Glutamatergic neuron (in vitro differentiated cells): Measurements from ENCODE around the gene MBL2. TPM values are rescaled to one million over a fixed set of nuclear protein-coding genes. Genes with fewer than 3 reads are reported as not detected.

Experiments used
- DNase-seq: peaks from one replicate; pipeline ENCODE4 v3.0.0; 2022
- H3K27ac Mint-ChIP-seq: one replicate; pipeline ENCODE4 v1.8.0; 2020; ENCODE audit warnings: mild to moderate bottlenecking, mixed read lengths, inconsistent platforms; ENCODE audit not compliant: unreplicated experiment
- H3K27me3 Mint-ChIP-seq: one replicate; pipeline ENCODE4 v1.8.0; 2020; ENCODE audit warnings: mild to moderate bottlenecking, moderate library complexity, mixed read lengths, inconsistent platforms; ENCODE audit not compliant: unreplicated experiment
- H3K36me3 Mint-ChIP-seq: one replicate; pipeline ENCODE4 v1.8.0; 2020; ENCODE audit warnings: mild to moderate bottlenecking, mixed read lengths, inconsistent platforms; ENCODE audit not compliant: unreplicated experiment
- H3K4me1 Mint-ChIP-seq: one replicate; pipeline ENCODE4 v1.8.0; 2020; ENCODE audit warnings: mild to moderate bottlenecking, low read depth, mixed read lengths, inconsistent platforms; ENCODE audit not compliant: unreplicated experiment
- H3K4me3 Mint-ChIP-seq: one replicate; pipeline ENCODE4 v1.8.0; 2020; ENCODE audit warnings: mild to moderate bottlenecking, mixed read lengths, inconsistent platforms; ENCODE audit not compliant: unreplicated experiment
- H3K9me3 Mint-ChIP-seq: one replicate; pipeline ENCODE4 v1.8.0; 2020; ENCODE audit warnings: mild to moderate bottlenecking, moderate library complexity, mixed read lengths, inconsistent platforms; ENCODE audit not compliant: unreplicated experiment
- total RNA-seq: library from RNA; stranded (reverse); fragmentation: NEBNext Ultra II Directional; extraction: Animal tissue kit (Norgen Biotek cat#: 25700); gene quantifications from one replicate; pipeline ENCODE4 v1.2.1, GENCODE V29; 2021; ENCODE audit not compliant: unreplicated experiment
- TF ChIP-seq, protein P1 (sequence below): fragments of 200-600 bp; sonication (generic); IDR thresholded peaks from one replicate; pipeline ENCODE4 v1.5.0; 2021; ENCODE audit not compliant: partially characterized antibody, unreplicated experiment

Gene MBL2
- total RNA-seq, 1 donor from 2014 or later: not detected

- Mint-ChIP-seq H3K4me3 (no peak overlapping the region), H3K27me3 (peaks cover 2% of the 10 kb centered on the region), H3K4me1 (no peaks in the 10 kb centered on the region), H3K9me3 (no peaks in the 10 kb centered on the region), H3K27ac (no peak overlapping the region), H3K36me3 (no peaks in the 10 kb centered on the region)
- DNase-seq: no peak
- TF ChIP-seq, protein P1, sequence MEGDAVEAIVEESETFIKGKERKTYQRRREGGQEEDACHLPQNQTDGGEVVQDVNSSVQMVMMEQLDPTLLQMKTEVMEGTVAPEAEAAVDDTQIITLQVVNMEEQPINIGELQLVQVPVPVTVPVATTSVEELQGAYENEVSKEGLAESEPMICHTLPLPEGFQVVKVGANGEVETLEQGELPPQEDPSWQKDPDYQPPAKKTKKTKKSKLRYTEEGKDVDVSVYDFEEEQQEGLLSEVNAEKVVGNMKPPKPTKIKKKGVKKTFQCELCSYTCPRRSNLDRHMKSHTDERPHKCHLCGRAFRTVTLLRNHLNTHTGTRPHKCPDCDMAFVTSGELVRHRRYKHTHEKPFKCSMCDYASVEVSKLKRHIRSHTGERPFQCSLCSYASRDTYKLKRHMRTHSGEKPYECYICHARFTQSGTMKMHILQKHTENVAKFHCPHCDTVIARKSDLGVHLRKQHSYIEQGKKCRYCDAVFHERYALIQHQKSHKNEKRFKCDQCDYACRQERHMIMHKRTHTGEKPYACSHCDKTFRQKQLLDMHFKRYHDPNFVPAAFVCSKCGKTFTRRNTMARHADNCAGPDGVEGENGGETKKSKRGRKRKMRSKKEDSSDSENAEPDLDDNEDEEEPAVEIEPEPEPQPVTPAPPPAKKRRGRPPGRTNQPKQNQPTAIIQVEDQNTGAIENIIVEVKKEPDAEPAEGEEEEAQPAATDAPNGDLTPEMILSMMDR: no peak
Measured at GRCh38 chr10:52750629-52751028, 22.0 kb downstream of the MBL2 start.

DNA sequence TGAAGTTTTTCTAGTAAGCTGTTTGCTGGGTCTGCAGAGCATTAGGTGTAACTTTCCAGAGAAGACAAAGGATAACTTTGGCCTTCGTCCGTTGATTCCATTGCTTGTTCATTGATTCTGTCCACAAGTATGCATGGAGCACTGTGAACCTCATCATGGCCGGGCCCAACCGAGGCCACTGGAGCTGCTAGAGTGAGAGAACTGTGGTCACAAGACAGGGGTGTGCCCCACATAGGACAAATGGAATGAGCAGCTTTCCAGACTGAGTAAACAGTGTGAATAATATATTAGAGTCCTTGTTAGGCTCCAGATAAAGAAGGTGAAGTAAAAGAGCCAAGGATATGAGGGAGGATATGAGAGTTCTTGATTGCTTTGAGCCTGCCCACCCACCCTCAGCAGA is 24.9 kb downstream of the MBL2 start:
- no peaks in the 10 kb centered on the region for H3K9me3 Mint-ChIP-seq
- no peaks in the 10 kb centered on the region for H3K4me1 Mint-ChIP-seq
- H3K4me3 Mint-ChIP-seq: no peak overlapping the region
- no peak for DNase-seq
- no peak overlapping the region for H3K27ac Mint-ChIP-seq
- TF ChIP-seq, protein P1: no peak
- H3K27me3 Mint-ChIP-seq: peaks cover 2% of the 10 kb centered on the region
- no peaks in the 10 kb centered on the region for H3K36me3 Mint-ChIP-seq

GRCh38 chr10:52746169-52746568 is 26.4 kb downstream of the MBL2 start:
- H3K27me3 Mint-ChIP-seq: peaks cover 2% of the 10 kb centered on the region
- TF ChIP-seq, protein P1: no peak
- no peak overlapping the region for H3K27ac Mint-ChIP-seq
- H3K36me3 Mint-ChIP-seq: no peaks in the 10 kb centered on the region
- H3K9me3 Mint-ChIP-seq: no peaks in the 10 kb centered on the region
- DNase-seq: no peak
- H3K4me1 Mint-ChIP-seq: no peaks in the 10 kb centered on the region
- no peak overlapping the region for H3K4me3 Mint-ChIP-seq

- H3K9me3 Mint-ChIP-seq: no peaks in the 10 kb centered on the region
- H3K4me1 Mint-ChIP-seq: no peaks in the 10 kb centered on the region
- no peak overlapping the region for H3K4me3 Mint-ChIP-seq
- H3K27me3 Mint-ChIP-seq: peaks cover 2% of the 10 kb centered on the region
- no peaks in the 10 kb centered on the region for H3K36me3 Mint-ChIP-seq
- TF ChIP-seq, protein P1: no peak
- no peak overlapping the region for H3K27ac Mint-ChIP-seq
- DNase-seq: no peak
Measured at GRCh38 chr10:52744057-52744805, 28.4 kb downstream of the MBL2 start.

- Mint-ChIP-seq H3K4me1 (no peaks in the 10 kb centered on the region), H3K36me3 (no peaks in the 10 kb centered on the region), H3K27ac (no peak overlapping the region), H3K4me3 (no peak overlapping the region), H3K9me3 (no peaks in the 10 kb centered on the region), H3K27me3 (peaks cover 2% of the 10 kb centered on the region)
- DNase-seq: no peak
- TF ChIP-seq, protein P1: no peak
Measured at GRCh38 chr10:52742731-52743130, 29.9 kb downstream of the MBL2 start.
